Transverse colon (tissue), 3 donors: ENCODE data around the gene RALGDS.

ENCODE experiments used
- CTCF ChIP-seq, 5 experiments: fragments of 200-600 bp in 3 of 5; fragments of 450-650 bp in 2 of 5; sonication (generic) in 3 of 5; IDR thresholded peaks; 1 replicate in 2 of 5; 2 replicates in 3 of 5; pipeline ENCODE4 v1.5.1; 2016 to 2017; ENCODE audit warnings: antibody characterized with exemption in 5 of 5, inconsistent platforms in 3 of 5, mild to moderate bottlenecking in 2 of 5, moderate library complexity in 1 of 5
- POLR2A ChIP-seq: fragments of 450-650 bp; IDR thresholded peaks from one replicate; pipeline ENCODE4 v1.6.1; 2016; ENCODE audit warnings: antibody characterized with exemption, mild to moderate bottlenecking, moderate library complexity

- no peak for TF ChIP-seq CTCF (IDR thresholded peaks at IDR 0.05)
- TF ChIP-seq POLR2A = no peak
These were observed 41.9 kb upstream of the RALGDS start for GRCh38 chr9:133162861-133163503.
